GM21825 (cell line): Measurements from ENCODE around the gene DENND4A.
"Not testable (repeated sequence)": the region's sequence is repeated elsewhere in the genome, so short reads cannot be mapped to it uniquely, and the experiment has no call there.

Experiments used
- ATAC-seq: cut with Tn5 transposase; IDR thresholded peaks from one replicate; pipeline ENCODE4 v1.9.1; 2021; ENCODE audit warnings: mild to moderate bottlenecking, moderate library complexity; ENCODE audit not compliant: unreplicated experiment

Gene DENND4A

DNA sequence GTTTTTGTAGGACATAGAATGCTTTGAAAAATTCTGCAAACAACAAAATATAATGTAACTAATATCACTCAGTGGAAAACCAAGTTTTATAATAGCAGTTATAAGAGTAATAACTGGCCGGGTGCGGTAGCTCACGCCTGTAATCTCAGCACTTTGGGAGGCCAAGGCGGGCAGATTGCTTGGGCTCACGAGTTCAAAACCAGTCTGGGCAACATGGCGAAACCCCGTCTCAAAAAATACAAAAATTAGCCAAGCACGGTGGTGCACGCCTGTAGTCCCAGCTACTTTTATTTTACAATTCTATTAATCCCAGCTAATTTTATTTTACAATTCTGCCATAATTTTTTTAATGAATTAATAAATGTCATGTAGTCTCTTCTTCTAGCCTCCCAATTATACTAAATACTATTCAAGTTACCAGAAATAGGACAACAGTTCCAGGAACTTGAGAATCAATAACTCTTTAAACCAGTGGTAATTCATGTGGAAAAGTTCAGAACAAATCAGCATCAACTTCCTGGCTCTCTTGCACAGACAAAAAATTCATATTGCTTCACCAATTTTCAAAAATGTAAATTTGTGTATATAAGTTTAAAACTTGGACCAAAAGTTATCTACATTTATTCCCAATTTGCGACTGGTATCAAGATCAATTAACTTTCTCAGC, 2.2 kb downstream of the DENND4A start:
- ATAC-seq, result no peak

DNA sequence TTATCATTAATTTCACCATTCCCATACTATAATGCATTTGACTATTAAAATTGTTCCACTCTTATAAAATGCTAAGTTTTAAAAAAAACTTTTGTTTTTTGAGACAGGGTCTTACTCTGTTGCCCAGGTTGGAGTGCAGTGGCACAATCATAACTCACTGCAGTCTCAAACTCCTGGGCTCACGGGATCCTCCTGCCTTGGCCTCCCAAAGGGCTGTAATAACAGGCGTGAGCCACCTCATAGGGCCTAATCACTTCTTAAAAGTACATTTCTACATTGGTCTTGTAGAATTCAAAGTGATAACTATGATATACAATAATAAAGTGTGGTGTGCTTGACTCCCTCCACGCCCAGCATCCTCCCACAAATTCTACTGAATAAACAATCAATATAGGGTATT, 3.0 kb downstream of the DENND4A start:
- no peak for ATAC-seq

DNA sequence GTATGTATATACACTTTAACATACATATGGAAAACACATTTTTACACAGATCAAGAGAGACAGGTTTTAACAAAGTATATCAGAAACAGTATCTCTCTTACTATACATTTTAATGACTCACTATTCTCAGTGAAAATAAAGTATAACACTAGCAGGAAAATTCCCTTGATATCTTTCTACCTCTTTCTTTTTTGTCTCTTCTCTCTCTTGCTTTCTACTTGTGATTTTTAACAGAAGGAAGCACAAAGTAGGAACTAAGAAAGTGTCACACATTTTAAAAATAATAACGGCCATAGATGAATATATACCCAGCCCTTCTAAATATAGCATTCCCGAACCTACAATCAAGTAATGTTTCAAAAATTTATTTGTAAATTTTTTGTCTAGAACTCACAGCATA, 4.8 kb downstream of the DENND4A start:
- no peak for ATAC-seq

DNA sequence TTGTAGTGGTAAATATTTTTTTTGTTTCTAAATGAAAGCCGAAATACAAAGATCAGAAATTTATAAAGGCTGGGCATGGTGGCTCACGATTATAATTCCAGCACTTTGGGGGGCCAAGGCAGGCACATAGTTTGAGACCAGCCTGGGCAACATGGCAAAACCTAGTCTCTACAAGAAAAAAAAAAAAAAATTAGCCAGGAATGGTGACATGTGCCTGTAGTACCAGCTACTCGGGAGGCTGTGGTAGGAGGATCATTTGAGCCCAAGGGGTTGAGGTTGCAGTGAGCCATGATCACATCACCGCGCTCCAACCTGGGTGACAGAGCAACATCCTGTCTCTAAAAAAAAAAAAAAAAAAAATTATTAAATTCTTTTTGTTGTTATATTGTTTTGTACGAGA, 6.9 kb downstream of the DENND4A start:
- ATAC-seq, result no peak

DNA sequence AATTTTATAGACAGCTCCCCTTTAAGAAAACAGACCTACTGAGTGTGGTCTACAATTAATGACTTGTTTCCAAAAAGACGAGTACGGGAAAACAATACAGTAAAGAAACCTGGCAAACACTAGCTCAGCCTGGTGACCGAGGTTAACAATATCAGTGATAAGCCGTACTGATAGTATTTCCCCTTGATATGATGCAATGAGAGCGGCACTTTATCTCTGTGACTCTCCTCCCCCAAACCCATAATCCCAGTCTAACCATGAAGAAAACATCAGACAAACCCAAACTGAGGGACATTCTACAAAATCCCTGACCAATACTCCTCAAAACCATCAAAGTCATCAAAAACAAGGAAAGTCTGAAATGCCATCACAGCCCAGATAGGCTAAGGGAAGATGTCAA, 8.2 kb downstream of the DENND4A start:
- no peak for ATAC-seq

DNA sequence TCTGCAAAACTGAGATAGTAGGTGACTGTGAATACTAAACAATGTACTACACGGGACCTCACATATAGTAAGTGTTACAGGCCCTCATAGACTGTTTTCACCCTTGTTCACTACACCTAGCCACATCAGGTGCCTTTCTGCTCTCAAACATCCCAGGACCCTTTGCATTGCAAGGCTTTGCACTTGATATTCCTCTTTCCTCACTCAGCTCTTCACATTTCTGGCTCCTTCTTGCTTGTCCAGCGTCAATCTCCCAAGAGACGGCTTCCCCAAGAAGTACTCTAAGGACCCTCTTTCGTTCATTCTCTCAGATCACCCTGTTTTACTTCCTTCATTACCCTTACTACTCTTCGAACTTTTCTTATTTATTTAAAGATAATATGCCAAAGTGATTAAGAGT, 10.0 kb downstream of the DENND4A start:
- ATAC-seq, result no peak

DNA sequence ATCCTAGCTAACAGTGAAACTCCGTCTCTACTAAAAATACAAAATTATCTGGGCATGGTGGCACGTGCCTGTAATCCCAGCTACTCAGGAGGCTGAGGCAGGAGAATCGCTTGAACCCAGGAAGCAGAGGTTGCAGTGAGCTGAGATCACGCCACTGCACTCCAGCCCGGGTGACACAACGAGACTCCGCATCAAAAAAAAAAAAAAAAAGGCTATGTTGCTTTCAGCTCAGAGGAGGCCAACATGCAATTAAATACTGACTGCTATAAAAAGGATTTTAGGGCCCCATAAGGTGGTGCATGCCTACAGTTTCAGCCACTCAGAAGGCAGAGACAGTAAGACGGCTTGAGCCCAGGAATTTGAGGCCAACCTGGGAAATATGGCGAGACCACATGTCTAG, 13.4 kb downstream of the DENND4A start:
- ATAC-seq, result not testable (repeated sequence)

DNA sequence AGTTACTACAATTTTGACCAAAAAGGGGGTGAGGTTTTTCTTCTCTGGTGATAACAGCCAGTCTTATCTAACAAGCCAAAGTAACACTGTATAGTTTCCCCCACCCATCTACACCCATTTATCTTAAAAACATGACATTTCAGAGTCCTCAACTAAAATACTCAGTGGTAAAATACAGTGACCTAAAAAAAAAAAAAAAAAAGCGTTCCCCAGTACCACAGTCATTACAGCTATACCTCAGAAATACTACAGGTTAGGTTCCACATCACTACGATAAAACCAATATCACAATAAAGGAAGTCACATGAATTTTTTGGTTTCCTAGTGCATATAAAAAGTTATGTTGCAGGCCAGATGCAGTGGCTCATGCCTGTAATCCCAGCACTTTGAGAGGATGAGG, 13.8 kb downstream of the DENND4A start:
- ATAC-seq, result no peak

DNA sequence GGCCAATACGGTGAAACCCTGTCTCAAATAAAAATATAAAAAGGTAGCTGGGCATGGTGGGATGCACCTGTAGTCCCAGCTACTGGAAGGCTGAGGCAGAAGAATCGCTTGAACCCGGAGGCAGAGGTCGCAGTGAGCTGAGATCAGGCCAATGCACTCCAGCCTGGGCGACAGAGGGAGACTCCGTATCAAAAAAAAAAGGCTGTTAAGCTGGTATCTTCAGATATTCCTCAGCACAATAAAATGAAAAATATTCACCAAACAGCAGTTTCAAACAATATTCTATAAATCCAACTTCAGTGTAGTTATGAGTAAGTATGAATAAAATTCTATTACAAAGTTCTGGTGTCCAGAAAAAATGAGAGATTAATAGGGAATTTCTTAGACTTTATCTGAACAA, 14.2 kb downstream of the DENND4A start:
- no peak for ATAC-seq

DNA sequence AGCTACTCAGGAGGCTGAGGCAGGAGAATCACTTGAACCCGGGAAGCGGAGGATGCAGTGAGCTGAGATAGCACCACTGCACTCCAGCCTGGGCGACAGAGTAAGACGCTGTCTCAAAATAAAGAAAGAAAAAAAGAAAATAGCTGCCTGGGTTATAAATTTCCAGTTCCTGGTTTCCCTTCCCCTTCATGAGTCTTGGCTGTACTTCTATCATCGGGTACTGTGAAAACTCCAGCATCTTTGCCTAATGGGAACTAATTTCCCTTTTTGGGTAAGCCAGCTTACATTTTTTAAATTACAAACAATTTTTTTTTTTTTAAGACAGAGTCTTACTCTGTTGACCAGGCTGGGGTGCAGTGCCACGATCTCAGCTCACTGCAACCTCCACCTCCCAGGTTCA, 15.0 kb downstream of the DENND4A start:
- ATAC-seq, result no peak

DNA sequence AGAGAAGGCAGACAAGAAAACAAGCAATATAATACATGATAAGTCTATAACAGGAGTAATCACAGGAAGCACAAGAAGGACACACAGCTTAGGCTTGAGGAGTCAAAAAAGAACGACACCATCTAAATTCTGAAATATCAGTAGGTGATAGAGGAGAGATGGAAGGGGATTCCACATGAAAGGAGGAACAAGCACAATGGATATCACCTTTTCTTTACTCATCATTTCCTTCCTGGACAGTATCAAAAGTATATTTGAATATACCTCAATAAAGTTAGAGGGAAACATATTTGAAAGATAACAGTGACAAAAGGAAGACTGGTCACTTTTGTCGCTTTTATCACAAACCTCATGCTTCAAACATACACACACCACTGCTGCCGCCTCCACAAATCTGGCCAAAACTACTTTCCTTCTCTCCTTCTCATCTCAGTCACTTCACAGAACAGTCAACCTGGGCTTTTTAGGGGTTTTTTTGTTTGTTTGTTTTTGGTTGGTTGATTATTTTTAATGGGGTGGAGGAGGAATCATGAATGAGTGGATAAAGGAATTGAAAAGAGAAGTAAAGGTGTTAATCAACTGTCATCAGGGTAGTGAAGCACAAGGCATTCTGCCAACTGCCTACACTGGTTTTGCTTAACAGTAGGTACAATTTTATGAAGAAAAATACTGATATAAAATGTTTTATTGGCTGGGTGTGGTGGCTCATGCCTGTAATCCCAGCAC, 18.5 kb downstream of the DENND4A start:
- peak; percentile 57 for ATAC-seq

DNA sequence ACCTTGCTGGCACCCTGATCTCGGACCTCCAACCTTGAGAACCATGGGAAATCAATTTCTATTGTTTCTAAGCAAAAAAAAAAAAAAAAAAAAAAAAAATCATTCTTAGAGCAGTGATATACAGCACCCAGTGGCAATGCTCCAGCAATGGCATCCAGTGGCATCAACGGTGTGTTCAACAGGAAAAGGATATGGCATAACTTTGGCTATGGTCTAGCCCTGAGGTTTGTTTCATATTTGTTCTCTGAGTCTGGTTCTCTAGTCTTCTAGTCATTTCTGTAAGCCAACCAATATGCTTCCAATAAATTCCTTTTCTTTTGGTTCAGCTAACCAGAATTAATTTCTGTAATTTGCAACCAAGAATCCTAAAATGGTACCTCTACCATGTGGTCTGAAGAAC, 19.2 kb downstream of the DENND4A start:
- ATAC-seq, result no peak

DNA sequence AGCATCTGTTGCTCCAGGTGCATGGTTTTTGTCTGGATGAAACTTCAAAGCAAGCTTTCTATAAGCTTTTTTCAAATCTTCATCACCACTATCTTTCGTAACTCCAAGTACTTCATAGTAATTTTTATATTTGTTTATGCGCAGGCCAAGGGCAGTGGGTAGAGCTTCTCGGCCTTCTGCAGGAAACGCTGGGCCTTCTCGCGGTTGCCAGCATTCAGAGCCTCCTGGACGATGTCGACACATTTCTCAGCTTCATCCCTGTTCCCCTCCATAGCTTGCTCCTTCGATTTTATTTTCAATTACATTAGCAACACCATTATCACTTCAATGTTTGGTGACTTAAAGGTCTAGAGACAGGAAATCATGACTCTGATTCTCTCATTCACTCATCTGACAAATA, 20.2 kb downstream of the DENND4A start:
- ATAC-seq, result no peak

DNA sequence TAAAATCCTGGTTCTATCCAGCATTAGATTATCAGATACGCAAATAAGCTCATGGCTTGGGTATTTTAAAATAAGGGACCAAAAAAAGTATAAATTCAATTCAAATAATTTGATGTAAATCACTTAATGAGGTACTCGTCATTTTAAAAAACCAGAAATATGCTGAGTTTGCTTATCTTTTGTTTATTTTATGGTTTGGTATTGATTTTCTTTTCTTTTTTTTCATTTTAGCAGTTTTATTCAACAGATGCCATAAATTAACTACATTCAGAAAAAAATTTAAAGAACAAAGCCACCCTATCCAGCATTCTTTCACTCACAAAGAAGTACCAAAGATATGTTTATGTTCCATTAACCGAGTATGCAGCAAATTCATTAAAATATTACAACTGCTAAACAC, 22.6 kb downstream of the DENND4A start:
- no peak for ATAC-seq

DNA sequence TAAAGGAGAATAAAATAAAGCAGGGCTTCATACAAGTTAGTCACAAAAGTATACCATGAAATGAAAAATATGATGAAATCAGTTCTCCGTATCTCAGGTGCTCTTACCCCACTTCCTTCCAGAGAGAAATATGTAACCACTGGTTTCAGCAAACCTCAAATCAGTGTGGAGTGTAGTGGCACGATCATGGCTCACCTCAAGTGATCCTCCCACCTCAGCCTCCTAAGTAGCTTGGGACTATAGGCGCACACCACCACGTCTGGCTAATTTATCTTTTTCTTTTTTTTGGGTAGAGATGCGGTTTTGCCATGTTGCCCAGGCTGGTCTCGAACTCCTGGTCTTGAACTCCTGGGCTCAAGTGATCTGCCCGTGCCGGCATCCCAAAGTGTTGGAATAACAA, 24.2 kb downstream of the DENND4A start:
- ATAC-seq, result no peak

DNA sequence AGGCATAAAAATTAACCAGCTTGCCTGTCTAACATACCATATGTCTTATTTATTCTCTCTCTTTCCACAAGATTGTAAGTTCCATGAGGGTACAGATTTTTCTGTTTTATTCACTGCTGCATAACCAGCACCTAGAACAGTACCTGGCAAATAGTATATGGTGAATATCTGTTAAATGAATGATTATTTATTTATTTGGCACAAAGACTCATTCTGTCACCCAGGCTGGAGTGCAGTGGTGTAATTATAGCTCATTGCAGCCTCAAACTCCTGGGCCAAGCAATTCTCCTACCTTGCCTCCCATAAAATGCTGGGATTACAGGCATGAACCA, 24.9 kb downstream of the DENND4A start:
- ATAC-seq, result no peak

DNA sequence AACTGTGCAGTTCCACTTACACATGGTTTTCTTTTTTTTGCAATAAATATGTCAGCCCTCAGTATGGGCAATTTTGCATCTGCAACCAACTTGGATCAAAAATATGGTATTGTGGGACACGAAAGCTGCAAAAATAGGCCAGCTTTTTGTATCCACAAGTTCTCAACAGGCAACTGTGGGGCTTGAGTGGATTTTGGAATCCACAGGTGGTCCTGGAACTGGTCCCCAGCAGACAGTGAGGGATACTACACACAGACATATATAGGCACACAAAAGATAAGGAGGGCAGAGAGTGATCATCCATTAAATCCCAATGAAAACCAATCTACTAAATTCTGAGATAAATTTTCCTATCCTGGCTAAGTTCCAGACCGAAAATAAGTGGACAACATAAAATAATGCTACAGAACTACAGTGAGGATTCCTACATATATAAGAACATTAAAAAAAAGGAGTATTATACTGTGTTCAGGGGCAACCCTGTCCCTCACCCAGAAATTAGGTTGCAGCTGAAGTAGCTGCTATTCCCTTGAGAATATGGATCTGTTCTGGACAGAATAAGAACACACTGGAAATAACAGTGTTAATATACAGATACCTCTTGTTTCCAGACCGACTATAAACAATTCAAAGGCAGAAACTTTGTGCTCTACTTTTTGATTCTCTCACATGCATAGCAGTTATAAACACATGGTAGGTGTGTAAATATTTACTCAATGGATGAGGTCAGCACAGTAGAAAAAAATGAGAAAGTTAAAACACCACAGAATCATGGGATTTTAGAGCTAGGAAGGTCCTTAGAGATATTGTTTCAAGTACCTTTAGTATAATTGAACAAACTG, 25.4 kb downstream of the DENND4A start:
- no peak for ATAC-seq

DNA sequence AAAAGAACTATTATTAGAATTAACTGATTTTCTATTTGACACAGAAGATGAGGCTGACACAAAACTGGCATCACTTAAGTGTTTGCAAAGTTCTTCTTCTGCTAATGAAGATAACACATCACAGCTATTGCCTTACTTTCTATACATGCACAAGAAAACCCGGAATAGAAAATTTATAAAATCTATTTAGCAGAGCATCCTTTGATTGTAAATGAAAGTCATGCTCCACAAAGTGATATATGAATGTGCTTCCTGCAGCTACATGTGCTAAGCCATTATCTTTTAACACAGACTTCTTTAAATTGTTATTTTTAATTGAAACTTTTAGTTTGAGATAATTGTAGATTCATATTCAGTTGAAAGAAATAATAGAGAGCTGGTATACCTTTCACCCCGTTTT, 27.0 kb downstream of the DENND4A start:
- ATAC-seq, result no peak

DNA sequence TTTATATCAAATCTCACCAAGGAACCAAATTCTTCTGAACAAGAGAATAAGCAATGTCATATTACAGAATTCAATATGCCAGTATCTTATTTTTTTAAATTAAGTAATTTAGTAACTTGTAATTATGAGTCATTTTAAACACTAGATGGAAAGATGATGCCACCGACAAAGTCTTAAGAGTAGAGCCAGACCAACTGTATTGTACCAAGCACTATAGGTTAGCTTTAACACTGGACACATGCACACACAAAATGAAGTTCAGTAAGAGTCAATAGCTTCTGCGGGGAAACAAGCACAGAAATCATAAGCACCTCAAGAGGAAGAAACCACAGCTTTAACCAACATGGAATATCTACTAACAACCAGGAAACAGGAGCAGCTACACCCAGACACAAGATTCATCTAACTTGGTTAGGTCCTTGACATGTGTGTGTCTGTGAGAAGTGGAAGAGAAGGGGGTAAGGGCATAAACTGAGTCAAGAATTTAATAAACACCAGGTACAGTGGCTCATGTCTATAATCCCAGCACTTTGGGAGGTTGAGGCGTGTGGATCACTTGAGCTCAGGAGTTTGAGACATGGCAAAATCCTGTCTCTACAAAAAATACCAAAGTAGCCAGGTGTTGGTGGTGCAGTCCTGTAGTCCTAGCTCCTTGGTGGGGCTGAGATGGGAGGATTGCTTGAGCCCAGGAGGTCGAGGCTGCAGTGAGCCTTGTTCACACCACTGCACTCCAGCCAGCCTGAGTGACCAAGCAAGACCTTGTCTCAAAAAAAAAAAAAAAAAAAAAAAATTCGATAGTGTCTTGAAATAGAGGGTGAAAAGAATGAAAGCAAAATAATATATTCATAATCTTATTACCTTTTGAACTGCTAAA, 28.9 kb downstream of the DENND4A start:
- ATAC-seq, result no peak

DNA sequence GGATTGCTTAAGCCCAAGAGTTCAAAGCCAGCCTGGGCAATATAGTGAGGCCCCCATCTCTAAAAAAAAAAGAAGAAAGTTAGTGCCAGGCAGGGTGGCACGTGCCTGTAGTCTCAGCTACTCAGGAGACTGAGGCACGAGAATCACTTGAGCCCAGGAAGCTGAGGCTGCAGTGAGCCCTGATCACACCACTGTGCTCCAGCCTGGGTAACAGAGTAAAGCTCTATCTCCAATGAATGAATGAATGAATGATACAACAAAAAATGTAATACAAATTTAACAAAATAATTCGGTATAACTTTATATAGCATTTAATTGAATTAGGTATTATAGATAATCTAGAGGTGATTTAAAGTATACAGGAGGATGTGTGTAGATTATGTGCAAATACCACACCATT, 29.7 kb downstream of the DENND4A start:
- no peak for ATAC-seq
